Body of pancreas (tissue), 4 donors: ENCODE data around the gene TP53BP2.

Experiments
- POLR2A ChIP-seq, 3 donors: fragments of 450-650 bp; IDR thresholded peaks; one replicate each; pipeline ENCODE4 v1.6.1; 2016; ENCODE audit warnings: antibody characterized with exemption in 3 of 3, mild to moderate bottlenecking in 2 of 3
- TF ChIP-seq, protein P1 (sequence below), 7 experiments: fragments of 450-650 bp in 4 of 7; fragments of 200-600 bp in 3 of 7; sonication (generic) in 3 of 7; IDR thresholded peaks; one replicate each; pipeline ENCODE4 v1.5.1; 2016 to 2019; ENCODE audit warnings: antibody characterized with exemption in 7 of 7

DNA sequence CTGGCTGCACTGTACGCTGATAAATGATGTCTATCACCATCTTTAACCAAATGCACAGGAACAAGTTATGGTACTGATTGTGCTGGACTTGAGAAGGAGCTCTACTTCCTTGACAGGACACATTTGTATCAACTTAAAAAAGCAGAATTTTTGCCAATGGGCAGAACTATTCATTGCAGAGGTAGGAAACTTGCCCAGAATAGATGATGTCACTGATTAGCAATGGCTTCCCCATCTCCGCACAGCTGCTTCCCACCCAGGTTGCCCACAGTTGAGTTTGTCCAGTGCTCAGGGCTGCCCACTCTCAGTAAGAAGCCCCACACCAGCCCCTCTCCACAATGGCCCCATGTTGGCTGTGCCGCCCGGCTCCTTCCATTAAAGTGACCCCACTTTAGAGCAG is 100.0 kb downstream of the TP53BP2 start:
- TF ChIP-seq, protein P1, sequence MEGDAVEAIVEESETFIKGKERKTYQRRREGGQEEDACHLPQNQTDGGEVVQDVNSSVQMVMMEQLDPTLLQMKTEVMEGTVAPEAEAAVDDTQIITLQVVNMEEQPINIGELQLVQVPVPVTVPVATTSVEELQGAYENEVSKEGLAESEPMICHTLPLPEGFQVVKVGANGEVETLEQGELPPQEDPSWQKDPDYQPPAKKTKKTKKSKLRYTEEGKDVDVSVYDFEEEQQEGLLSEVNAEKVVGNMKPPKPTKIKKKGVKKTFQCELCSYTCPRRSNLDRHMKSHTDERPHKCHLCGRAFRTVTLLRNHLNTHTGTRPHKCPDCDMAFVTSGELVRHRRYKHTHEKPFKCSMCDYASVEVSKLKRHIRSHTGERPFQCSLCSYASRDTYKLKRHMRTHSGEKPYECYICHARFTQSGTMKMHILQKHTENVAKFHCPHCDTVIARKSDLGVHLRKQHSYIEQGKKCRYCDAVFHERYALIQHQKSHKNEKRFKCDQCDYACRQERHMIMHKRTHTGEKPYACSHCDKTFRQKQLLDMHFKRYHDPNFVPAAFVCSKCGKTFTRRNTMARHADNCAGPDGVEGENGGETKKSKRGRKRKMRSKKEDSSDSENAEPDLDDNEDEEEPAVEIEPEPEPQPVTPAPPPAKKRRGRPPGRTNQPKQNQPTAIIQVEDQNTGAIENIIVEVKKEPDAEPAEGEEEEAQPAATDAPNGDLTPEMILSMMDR (IDR thresholded peaks at IDR 0.05): no peak
- TF ChIP-seq POLR2A (IDR thresholded peaks at IDR 0.05): no peak
